Measurements from ENCODE around the gene CLEC2B. TPM values are rescaled to one million over a fixed set of nuclear protein-coding genes. Genes with fewer than 3 reads are reported as not detected.

CLEC2B gene
- total RNA-seq, 1 experiment from 2014 or later = not detected

- no peak overlapping the region for H3K4ac ChIP-seq (ENCODE audit: low read depth, low read length)
- no peaks in the 10 kb centered on the region for H3K23me2 ChIP-seq (ENCODE audit: insufficient read length, low read depth, low read length, poor library complexity, severe bottlenecking)
- no peak overlapping the region for H3K27ac Mint-ChIP-seq
- H3K14ac ChIP-seq (ENCODE audit: insufficient read depth, low read length) = no peak overlapping the region
- no peak overlapping the region for H2BK5ac ChIP-seq (ENCODE audit: insufficient read length, low read length)
- no peaks in the 10 kb centered on the region for H3K27me3 ChIP-seq (ENCODE audit: insufficient read depth, low read length)
- H4K5ac ChIP-seq (ENCODE audit: insufficient read length, low read depth, low read length) = no peak overlapping the region
- H3K9ac ChIP-seq (ENCODE audit: extremely low read depth, insufficient read length, low read length) = no peak overlapping the region
- no peaks in the 10 kb centered on the region for H3K4me1 ChIP-seq (ENCODE audit: insufficient read depth, low read length)
- no peak overlapping the region for H3K4me2 ChIP-seq (ENCODE audit: insufficient read depth, insufficient read length, low read length)
- H2BK12ac ChIP-seq (ENCODE audit: insufficient read length, low read depth, low read length) = no peak overlapping the region
- no peak overlapping the region for H2AK5ac ChIP-seq (ENCODE audit: insufficient read length, low read length)
- H2BK20ac ChIP-seq (ENCODE audit: low read depth, low read length, poor library complexity, severe bottlenecking) = no peak overlapping the region
- H3K23ac ChIP-seq (ENCODE audit: insufficient read length, low read depth, low read length) = no peak overlapping the region
- H3K56ac ChIP-seq (ENCODE audit: insufficient read length, low read depth, low read length) = no peak overlapping the region
- H3T11ph ChIP-seq (ENCODE audit: low read length) = no peak overlapping the region
- no peak overlapping the region for H3K27ac ChIP-seq (ENCODE audit: insufficient read length, low read depth, low read length)
- H3K9me3 ChIP-seq (ENCODE audit: control insufficient read depth, low read depth, low read length) = no peaks in the 10 kb centered on the region
- TF ChIP-seq CTCF (conservative IDR thresholded peaks at IDR 0.05) = no peak
- H3K79me1 ChIP-seq (ENCODE audit: insufficient read depth, low read depth, low read length, poor library complexity, severe bottlenecking) = no peaks in the 10 kb centered on the region
- H4K91ac ChIP-seq (ENCODE audit: insufficient read length, low read depth, low read length) = no peak overlapping the region
- H2BK120ac ChIP-seq (ENCODE audit: low read depth, low read length, poor library complexity, severe bottlenecking) = no peak overlapping the region
- no peaks in the 10 kb centered on the region for H3K9me3 Mint-ChIP-seq
- no peaks in the 10 kb centered on the region for H3K36me3 Mint-ChIP-seq (ENCODE audit: insufficient read depth in 1 of 3, low read depth in 3 of 3)
- DNase-seq = no peak
- 100% methylated on average over 1 of the region's 4 CpGs for WGBS (ENCODE audit: extremely low coverage, insufficient read length, low lambda C conversion rate)
- H3K27me3 Mint-ChIP-seq (ENCODE audit: low read depth) = no peaks in the 10 kb centered on the region; the same call in 1 of the 2 replicates
- no peak overlapping the region for H2AFZ ChIP-seq (ENCODE audit: low read length)
- no peaks in the 10 kb centered on the region for H4K20me1 ChIP-seq (ENCODE audit: control insufficient read depth, insufficient read depth, insufficient read length)
- no peak overlapping the region for H2BK15ac ChIP-seq (ENCODE audit: low read depth, low read length)
- no peak overlapping the region for H3K4me3 Mint-ChIP-seq
- H3K4me1 Mint-ChIP-seq = peaks cover 7% of the 10 kb centered on the region in 2 experiments; a peak in 3 of 4 replicates
- no peak overlapping the region for H3K18ac ChIP-seq (ENCODE audit: insufficient read length, low read depth, low read length)
- H4K8ac ChIP-seq (replicated peaks; ENCODE audit: insufficient read length, low read depth, low read length) = no peak overlapping the region
- no peaks in the 10 kb centered on the region for H3K79me2 ChIP-seq (ENCODE audit: insufficient read depth, low read length)
These were observed 59.8 kb downstream of the CLEC2B start for GRCh38 chr12:9809338-9809737.

Measured in H9 (cell line).